CD1c-positive myeloid dendritic cell (primary cell): ENCODE data around the gene MSL1.

Experiments used
- DNase-seq: peaks from one replicate; pipeline ENCODE4 v3.0.0-alpha.2; 2016; ENCODE audit errors: extremely low spot score

Gene MSL1

DNA sequence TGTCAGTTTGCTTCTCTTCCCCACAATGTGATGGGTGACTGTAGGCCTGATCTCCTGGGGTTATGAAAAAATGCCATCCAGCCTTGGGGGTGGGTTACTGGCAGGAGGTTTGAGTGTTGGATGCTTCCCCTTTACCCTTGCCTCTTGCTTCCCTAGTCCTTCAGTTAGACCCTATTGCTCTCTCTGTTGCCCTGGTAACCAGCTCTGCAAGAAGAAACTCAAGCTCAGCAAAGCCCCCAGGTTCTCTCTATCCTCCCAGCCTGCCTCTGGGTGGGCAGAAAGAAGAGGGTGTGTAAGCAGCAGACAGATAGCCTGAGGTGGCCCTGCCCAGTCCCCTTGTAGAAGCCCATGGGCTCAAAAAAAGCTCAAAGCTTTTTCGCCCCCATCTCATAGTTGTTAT, 52.7 kb downstream of the MSL1 start:
- no peak for DNase-seq

DNA sequence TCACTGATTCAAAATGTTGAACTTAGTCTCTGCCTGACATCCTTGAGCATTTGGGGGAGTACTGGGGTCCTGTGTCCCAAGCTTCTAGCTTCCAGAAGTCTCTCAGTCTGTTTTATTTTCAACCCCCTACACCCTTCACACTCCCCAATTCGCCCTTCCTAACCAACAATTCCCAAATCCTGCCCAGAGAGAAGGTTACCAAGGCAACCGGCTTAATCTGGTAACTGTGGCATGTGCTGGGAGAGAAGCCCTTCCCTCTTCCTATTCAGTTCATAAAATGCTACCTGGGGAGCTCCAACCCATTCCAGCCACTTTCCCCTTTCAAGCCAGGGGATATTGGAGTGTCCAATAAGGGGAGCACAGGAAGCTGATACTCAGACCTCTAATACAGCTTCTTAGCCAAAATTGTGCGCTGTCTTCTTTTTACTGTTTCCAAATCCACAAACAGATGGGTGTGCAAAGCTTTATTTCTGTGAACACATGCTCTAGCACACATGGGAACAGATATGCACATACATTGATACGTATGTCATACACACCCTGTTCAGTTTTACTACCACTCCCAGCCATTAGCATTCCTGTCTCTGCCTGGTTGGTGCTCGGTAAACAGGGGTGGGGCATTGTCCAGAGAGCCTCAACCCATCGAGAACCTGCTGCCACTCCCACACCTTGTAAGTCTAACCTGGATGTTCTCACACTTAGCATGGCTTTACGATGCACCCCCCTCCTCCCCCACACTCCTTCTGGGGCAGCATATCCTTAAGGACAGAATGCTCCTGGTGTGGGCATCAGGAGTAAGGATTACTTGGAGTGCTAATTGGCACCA, 54.4 kb downstream of the MSL1 start:
- DNase-seq = no peak

DNA sequence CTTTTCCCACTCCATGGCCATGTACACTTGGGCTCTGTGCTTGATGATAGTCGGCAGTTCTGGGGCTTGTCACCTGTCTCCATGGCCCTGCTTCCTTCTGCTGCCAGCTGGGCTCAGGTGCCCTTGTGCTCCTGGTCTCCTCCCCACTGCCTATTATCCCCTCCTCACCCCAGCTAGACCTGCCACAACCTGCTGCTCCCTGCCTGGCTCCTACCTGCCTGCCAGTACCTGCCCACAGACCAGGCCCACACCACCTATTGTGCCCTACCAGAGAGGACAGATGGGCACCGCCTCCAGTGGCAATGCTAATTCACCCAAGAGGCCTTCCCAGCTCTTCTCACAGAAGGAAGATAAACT, 55.0 kb downstream of the MSL1 start:
- DNase-seq = no peak

GRCh38 chr17:40177275-40177874, 55.6 kb downstream of the MSL1 start, which contains the start of gene RAPGEFL1:
Gene RAPGEFL1 (plus strand): TSS chr17:40177470. CDS start chr17:40177862, 392 bp downstream.
- peak; percentile 87 for DNase-seq

DNA sequence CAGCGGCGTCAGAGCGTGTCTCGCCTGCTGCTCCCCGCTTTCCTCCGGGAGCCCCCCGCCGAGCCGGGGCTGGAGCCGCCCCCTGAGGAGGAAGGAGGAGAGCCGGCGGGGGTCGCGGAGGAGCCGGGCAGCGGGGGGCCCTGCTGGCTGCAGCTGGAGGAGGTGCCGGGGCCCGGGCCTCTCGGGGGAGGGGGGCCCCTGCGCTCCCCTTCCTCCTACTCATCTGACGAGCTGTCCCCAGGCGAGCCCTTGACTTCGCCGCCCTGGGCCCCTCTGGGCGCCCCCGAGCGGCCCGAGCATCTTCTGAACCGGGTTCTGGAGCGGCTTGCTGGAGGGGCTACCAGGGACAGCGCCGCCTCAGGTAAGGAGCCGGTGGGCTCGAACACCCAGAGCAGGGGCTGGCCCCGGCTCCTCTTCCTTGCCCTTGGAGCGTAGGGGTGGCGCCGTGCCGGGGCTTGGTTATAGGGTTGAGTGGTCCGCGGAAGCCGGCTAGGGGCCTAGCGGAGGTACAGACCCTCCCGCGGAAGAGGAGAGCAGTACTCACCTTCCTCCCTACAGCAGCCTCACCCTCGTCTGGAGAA, 56.3 kb downstream of the MSL1 start:
- no peak for DNase-seq

- DNase-seq = no peak
These were observed 56.9 kb downstream of the MSL1 start for GRCh38 chr17:40178660-40179059.

DNA sequence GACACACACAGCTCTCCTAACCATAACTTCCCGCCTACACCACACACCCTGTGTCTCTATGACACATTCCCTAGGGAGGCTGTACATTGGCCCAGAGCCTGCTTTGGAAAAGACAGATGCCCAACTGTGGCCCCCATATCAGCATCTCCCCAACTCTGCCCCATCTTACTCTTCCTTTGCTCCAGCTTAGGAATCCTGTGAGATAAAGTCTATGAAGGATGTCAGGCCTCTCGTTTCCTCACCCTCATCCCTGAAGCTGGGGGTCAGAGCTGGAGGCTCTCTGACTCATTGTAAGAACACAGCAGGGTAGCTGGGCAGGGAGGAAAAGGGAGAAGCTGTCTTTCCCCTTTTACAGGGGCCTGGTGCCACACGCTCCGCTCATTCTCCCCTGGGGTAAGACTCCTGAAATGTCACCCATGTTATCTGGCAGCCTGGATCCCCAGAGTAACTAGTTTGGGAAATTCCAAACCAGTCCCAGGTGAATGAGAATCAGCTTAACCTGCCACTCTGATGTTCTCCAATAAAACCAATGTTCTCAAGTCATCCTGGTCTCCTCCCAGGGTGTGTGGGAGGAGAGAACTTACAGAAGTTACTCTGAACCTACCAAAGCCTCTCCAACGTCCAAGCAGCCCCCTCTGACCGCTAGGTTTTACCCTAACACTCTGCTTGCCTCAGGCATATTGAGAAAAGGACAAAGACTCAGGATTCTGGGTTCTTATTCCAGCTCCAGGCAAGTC, 58.3 kb downstream of the MSL1 start:
- DNase-seq = peak; percentile 26

DNA sequence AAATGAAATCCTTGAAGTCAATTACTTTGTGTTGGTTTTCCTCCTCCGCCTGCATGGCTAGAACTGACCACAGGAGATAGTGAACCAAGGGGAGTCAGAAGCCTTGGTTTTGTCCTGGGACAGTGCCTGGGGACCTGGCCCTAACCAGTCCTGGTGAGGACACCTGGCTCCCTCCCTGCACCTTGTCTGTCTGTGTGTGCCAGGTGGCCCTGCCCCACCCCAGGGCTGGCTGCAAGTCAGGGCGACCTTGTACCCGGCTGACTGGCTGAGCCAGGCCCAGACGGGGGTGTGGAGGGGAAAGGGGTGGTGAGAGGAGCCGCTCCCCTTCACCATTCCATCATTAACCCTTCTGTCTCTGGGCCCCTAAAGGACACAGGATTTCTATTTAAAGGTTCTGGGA, 58.9 kb downstream of the MSL1 start:
- DNase-seq = no peak

DNA sequence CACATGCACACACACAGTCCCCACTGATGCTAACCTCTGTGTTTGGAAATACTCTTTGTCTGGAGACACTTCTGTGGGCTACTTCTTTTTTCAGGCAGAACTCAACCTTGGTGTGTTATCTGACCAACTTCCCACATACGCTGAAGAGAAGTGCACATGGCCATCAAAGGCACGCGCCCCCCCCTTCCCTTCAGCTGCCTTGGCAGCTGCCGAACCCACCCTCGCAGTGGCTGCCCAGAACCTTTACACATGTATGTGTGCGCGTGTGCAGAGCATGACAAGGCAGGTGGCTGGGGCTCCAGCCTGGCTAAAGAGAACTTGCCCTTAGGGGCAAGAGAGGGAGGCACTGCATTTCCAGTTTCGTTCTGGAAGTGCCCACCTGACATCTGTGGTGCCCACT, 59.4 kb downstream of the MSL1 start:
- no peak for DNase-seq

DNA sequence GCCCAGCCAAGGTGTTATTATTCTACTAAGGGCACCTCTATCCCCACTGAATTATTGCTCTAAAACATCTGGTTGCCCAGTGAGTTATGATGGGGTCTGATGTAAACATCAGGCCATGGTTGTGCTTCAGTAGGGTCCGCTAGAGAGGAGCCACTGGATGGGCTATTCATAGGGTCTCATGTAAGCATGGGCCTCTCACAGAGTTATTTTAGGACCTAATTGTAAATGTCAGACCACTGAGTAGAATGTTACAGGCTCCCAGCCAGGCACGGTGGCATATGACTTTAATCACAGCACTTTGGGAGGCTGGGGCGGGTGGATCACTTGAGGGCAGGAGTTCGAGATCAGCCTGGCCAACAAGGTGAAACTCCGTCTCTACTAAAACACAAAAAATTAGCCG, 60.8 kb downstream of the MSL1 start:
- DNase-seq = no peak
